ENCODE results near the gene TOM1L2.

TOM1L2 gene

DNA sequence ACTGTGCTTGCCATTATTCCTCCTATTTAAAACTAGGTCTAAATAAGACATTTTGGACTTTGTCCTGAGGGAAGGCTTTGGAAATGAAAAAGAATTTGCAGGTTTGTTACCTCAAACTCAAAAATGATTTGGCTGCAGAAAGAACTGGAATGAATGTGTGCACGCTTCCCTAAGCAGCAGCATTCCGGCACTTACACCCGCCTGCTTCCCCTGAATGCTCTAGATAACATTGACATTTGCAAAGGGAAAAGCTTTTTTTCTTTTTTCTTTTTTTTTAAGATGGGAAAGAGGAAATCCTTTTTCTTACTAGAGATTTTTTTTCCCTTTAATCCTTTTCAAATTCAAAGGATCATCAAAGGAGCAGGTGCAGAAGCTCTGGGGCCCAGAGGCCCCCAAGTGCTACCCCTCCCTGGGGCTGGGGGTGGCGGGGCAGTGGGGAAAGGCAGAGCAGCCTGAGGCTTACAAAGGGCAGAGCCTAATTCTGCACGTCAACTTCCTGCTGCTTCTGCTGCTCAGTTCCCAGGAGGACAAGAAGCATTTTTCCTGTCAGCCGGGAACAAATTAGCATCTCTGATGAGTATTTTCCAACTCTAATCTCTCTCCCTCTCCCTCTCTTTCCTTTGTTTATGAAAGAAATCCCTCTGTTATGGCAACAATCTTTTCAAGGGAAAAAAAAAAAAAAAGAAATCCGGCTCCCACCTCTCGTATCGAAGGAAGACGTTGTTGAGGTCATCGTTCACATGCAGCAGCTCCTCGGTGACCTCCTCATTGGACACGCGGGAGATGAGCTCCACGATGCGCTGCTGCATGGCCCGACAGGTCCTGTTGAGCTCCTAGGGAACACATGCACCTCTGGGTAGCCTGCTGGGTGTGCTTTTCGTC lies 103.3 kb downstream of the TOM1L2 start:
- no peak for DNase-seq

GRCh38 chr17:17866897-17867296 lies 105.3 kb downstream of the TOM1L2 start:
- DNase-seq, result no peak

GRCh38 chr17:17866425-17866824 lies 105.8 kb downstream of the TOM1L2 start:
- DNase-seq, result no peak

GRCh38 chr17:17865035-17865434 lies 107.2 kb downstream of the TOM1L2 start:
- no peak for DNase-seq

- no peak for DNase-seq
Observed at GRCh38 chr17:17860766-17861107, 111.5 kb downstream of the TOM1L2 start.

GRCh38 chr17:17859909-17860765 lies 112.1 kb downstream of the TOM1L2 start:
- DNase-seq, result peak; percentile 52

- no peak for DNase-seq
Observed at GRCh38 chr17:17857496-17857895, 114.7 kb downstream of the TOM1L2 start.

DNA sequence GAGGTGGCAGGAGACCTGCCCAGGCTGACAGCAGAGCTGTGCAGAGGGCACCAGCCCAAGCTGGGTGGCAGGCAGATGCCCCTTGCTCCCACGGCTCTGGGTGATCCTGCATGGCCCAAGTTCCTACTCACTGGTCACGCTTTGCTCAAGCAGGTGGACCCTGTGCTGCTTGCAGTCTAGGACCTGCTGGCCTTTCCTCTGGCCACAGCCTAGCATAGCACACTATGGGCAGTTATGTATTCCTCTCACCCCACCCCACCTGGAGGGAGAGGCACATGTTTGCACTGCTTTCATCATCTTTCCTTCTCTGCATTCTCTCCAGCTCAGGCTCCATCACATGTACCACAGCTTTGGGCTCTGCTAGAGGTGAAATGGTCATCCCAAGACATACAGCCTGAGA lies 115.8 kb downstream of the TOM1L2 start:
- no peak for DNase-seq

DNA sequence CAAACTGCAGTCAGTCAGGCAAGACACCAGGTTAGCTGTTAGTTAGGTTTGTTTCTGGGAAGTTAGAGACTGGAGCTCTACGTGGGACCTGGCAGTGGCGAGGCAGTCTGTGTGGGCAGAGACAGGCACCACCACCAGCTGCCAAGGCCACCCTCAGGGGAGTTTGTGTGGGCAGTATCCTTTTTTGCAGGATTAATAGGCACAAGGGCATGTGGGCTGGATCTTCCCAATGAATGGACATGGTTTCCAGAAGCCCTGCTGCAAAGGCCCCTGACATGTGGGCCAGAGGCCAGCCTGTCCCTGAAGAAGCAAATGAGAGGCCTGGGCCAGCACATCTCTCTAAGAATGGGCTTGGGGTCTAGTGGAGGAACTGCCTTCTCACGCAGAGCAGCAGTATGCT lies 116.2 kb downstream of the TOM1L2 start:
- DNase-seq, result no peak

DNA sequence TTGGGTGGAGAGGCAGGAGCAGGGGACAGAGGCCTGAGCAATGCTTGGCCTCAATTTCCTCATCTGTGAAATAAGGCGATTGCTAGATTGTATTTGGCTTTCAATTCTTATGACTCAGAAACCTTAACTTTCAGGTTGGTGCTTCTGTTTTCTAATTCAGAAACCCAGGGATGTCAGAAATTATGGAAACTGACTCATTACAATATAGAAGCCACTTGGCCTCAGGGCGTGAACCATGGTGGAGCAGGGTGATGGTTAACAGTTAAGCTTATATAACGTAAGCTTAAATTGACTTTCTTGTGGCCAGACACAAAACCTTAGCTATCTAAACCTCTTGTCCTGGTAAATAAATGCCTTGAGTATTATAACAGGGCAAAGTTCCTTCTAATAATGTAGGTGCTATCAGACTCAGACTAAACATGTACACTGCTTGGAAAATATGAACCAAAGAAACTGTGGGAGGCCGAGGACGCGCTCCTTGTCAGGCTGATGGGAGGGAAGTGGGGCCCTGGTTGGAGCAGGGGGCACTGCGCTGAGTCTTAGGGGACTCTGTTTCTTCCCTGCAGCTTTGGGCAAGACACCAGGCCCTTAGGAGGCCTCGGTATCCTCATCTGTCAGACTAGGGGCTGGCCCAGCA lies 118.3 kb downstream of the TOM1L2 start:
- DNase-seq, result no peak

GRCh38 chr17:17852930-17853329 lies 119.3 kb downstream of the TOM1L2 start:
- no peak for DNase-seq

GRCh38 chr17:17851103-17852002 lies 120.8 kb downstream of the TOM1L2 start:
- DNase-seq, result no peak

- peak; percentile 17 for DNase-seq
Observed at GRCh38 chr17:17849845-17850373, 122.3 kb downstream of the TOM1L2 start.

DNA sequence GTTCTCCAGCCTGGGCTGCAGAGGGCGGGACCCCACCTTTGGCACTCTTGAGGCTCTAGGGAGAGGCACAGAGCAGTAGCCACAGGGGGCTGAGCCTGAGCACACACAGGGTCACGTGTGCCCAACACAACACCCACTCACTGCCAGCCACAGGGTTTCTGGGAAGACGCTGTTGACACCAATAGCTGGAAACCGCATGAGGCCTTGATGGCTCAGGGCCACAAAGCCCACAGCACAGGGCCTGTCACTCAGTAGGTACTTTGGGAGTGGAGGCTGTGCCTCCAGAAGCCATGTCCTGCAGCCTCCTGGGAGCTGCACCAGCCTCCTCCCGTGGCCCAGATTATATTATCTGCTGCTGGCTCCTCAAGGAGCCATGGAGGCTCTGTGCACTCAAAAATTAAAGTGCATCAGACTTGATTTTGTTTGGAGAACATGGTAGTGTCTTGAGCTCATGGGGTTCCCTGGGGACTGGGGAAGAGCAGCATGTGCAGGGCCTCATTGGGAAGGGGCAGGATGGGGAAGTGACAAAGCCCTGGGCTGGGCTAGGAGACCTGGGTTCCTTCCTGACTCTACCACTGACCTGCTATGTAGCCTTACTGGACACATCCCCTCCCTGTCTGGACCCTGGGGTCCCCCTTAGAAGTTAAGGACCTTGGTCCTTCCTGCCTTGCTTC lies 122.9 kb downstream of the TOM1L2 start:
- no peak for DNase-seq

DNA sequence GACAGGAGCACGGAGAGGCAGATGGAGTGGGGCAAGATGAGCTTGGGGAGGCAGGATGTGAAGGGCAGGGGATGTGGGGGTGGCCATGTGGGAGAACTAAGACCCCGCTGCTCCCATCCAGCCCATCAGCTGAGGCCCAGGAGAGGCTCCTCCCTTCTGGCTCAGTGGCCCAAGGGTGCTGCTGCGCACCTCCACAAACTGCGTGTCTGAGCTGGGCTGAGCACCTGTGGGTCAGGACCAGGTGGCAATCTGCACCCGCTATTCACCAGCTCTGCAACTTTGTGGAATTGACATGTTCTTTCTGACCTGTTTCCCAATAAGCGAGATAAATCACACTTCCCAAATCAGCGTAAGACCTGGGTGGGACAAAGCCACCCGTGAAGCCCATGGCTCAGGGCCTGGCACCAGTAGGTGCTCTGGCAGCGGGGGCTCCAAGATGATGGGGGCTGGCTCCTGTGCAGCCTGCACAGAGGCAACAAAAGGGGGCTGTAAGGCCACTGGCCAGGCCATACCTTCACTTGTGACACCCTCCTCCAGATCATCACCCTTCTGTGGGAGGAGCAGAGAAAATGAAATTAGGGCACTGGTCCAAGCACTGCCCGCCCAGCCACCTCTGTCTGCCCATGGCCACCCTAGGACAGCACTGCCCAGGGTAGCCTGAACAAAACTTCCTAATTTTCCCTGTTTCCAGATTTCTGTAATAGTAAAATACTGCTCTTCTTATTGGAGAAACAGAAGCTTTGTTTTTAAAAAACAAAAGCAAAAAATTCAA lies 123.7 kb downstream of the TOM1L2 start:
- DNase-seq, result no peak

GRCh38 chr17:17847726-17848125 lies 124.5 kb downstream of the TOM1L2 start:
- no peak for DNase-seq

DNA sequence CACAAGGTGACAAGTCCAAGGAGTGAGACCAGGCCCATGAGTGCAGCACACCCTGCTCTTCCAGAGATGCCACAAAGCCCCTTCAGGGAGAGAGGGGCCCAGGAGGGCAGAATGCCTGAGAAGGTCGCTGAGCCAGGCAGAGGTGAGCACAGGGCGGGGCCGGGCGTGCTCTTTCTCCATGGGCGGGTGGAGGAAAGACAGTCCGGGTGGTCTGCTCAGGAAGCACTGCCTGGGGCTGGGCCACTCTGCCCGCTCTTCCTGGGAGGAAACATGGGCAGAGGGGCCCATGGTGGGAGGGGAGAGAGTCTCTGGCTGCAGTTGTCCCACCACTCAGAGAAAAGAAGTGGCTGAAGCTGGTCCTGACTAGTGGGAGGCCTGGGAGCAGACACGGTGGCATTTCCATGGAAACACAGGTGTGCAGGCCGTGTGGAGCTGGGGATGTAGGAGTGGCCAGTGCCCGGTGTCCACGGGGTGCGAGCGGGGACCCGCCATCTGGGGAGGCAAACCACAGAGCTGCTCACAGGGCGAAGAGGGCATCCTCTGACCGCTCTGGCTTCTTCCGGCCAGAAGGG lies 125.0 kb downstream of the TOM1L2 start:
- DNase-seq, result no peak

GRCh38 chr17:17846645-17847044 lies 125.6 kb downstream of the TOM1L2 start:
- DNase-seq, result no peak

GRCh38 chr17:17846003-17846402 lies 126.2 kb downstream of the TOM1L2 start:
- no peak for DNase-seq

GRCh38 chr17:17845046-17845775 lies 127.0 kb downstream of the TOM1L2 start:
- no peak for DNase-seq
